H9 (cell line): ENCODE results near the gene LMNTD1. TPM values are rescaled to one million over a fixed set of nuclear protein-coding genes. Genes with fewer than 3 reads are reported as not detected.

Experiments
- DNase-seq: peaks from one replicate; pipeline ENCODE4 v3.0.0-alpha.2; 2017
- H2AFZ ChIP-seq: one replicate; pipeline ENCODE4 v1.6.1; 2013; ENCODE audit warnings: mild to moderate bottlenecking, low read length, control low read depth, moderate library complexity
- H2AK5ac ChIP-seq: 2 replicates; pipeline ENCODE4 v1.6.1; 2013; ENCODE audit warnings: low read length, control low read depth, mixed read lengths; ENCODE audit not compliant: insufficient read length
- H2BK120ac ChIP-seq: one replicate; pipeline ENCODE4 v1.6.1; 2013; ENCODE audit warnings: low read depth, mild to moderate bottlenecking, low read length, control low read depth, inconsistent platforms; ENCODE audit not compliant: poor library complexity, severe bottlenecking
- H2BK12ac ChIP-seq: 2 replicates; pipeline ENCODE4 v1.6.1; 2013; ENCODE audit warnings: low read length, control low read depth, mixed read lengths, low read depth; ENCODE audit not compliant: insufficient read length
- H2BK15ac ChIP-seq: 2 replicates; pipeline ENCODE4 v1.6.1; 2013; ENCODE audit warnings: low read depth, low read length, control low read depth
- H2BK20ac ChIP-seq: one replicate; pipeline ENCODE4 v1.6.1; 2013; ENCODE audit warnings: low read depth, mild to moderate bottlenecking, low read length, control low read depth, inconsistent platforms; ENCODE audit not compliant: poor library complexity, severe bottlenecking
- H2BK5ac ChIP-seq: 2 replicates; pipeline ENCODE4 v1.6.1; 2013; ENCODE audit warnings: low read length, control low read depth, mixed read lengths; ENCODE audit not compliant: insufficient read length
- H3K14ac ChIP-seq: 2 replicates; pipeline ENCODE4 v1.6.1; 2013; ENCODE audit warnings: low read length, control low read depth; ENCODE audit not compliant: insufficient read depth
- H3K18ac ChIP-seq: 2 replicates; pipeline ENCODE4 v1.6.1; 2013; ENCODE audit warnings: low read depth, mild to moderate bottlenecking, mixed read lengths, low read length, control low read depth; ENCODE audit not compliant: insufficient read length
- H3K23ac ChIP-seq: 2 replicates; pipeline ENCODE4 v1.6.1; 2013; ENCODE audit warnings: low read length, control low read depth, mixed read lengths, low read depth; ENCODE audit not compliant: insufficient read length
- H3K23me2 ChIP-seq: 2 replicates; pipeline ENCODE4 v1.6.1; 2013; ENCODE audit warnings: low read depth, mild to moderate bottlenecking, mixed read lengths, low read length, control low read depth; ENCODE audit not compliant: insufficient read length, poor library complexity, severe bottlenecking
- H3K27ac ChIP-seq: 2 replicates; pipeline ENCODE4 v1.5.1; 2013; ENCODE audit warnings: low read length, control low read depth, mixed read lengths, low read depth; ENCODE audit not compliant: insufficient read length
- H3K27me3 ChIP-seq: 2 replicates; pipeline ENCODE4 v1.6.1; 2013; ENCODE audit warnings: low read length, control low read depth, inconsistent platforms; ENCODE audit not compliant: insufficient read depth
- H3K4ac ChIP-seq: 2 replicates; pipeline ENCODE4 v1.6.1; 2013; ENCODE audit warnings: low read depth, mild to moderate bottlenecking, control low read depth, inconsistent platforms, low read length, moderate library complexity
- H3K4me1 ChIP-seq: 2 replicates; pipeline ENCODE4 v1.6.1; 2013; ENCODE audit warnings: low read length, control low read depth, inconsistent platforms; ENCODE audit not compliant: insufficient read depth
- H3K4me2 ChIP-seq: 2 replicates; pipeline ENCODE4 v1.6.1; 2013; ENCODE audit warnings: low read length, control low read depth, mixed read lengths; ENCODE audit not compliant: insufficient read length, insufficient read depth
- H3K56ac ChIP-seq: 2 replicates; pipeline ENCODE4 v1.6.1; 2013; ENCODE audit warnings: low read depth, mild to moderate bottlenecking, mixed read lengths, low read length, control low read depth; ENCODE audit not compliant: insufficient read length
- H3K79me1 ChIP-seq: 2 replicates; pipeline ENCODE4 v1.6.1; 2013; ENCODE audit warnings: low read depth, mild to moderate bottlenecking, moderate library complexity, low read length, control low read depth, inconsistent platforms; ENCODE audit not compliant: insufficient read depth, poor library complexity, severe bottlenecking
- H3K79me2 ChIP-seq: 2 replicates; pipeline ENCODE4 v1.6.1; 2013; ENCODE audit warnings: low read length, control low read depth, inconsistent platforms; ENCODE audit not compliant: insufficient read depth
- H3K9ac ChIP-seq: 2 replicates; pipeline ENCODE4 v1.6.1; 2013; ENCODE audit warnings: low read length, control low read depth, mixed read lengths; ENCODE audit not compliant: insufficient read length; ENCODE audit errors: extremely low read depth
- H3K9me3 ChIP-seq: one replicate; pipeline ENCODE4 v1.6.1; 2013; ENCODE audit warnings: low read depth, low read length, inconsistent platforms; ENCODE audit not compliant: control insufficient read depth
- H3T11ph ChIP-seq: one replicate; pipeline ENCODE4 v1.6.1; 2013; ENCODE audit warnings: mild to moderate bottlenecking, low read length, control low read depth, inconsistent platforms
- H4K20me1 ChIP-seq: one replicate; pipeline ENCODE4 v1.6.1; 2013; ENCODE audit not compliant: control insufficient read depth, insufficient read length, insufficient read depth
- H4K5ac ChIP-seq: 2 replicates; pipeline ENCODE4 v1.6.1; 2013; ENCODE audit warnings: low read depth, mild to moderate bottlenecking, mixed read lengths, low read length, control low read depth; ENCODE audit not compliant: insufficient read length
- H4K8ac ChIP-seq: replicated peaks from 2 replicates; pipeline ENCODE4 v1.6.1; 2013; ENCODE audit warnings: low read length, control low read depth, mixed read lengths, low read depth; ENCODE audit not compliant: insufficient read length
- H4K91ac ChIP-seq: 2 replicates; pipeline ENCODE4 v1.6.1; 2013; ENCODE audit warnings: low read depth, mild to moderate bottlenecking, moderate library complexity, mixed read lengths, low read length, control low read depth; ENCODE audit not compliant: insufficient read length
- H3K27ac Mint-ChIP-seq, 3 experiments: 2 replicates in 2 of 3; 3 replicates in 1 of 3; pipeline ENCODE4 v1.8.0; 2020 to 2021; ENCODE audit warnings: mixed read lengths in 3 of 3, mild to moderate bottlenecking in 1 of 3, moderate library complexity in 1 of 3
- H3K27me3 Mint-ChIP-seq: 2 replicates; pipeline ENCODE4 v1.8.0; 2021; ENCODE audit warnings: low read depth, mild to moderate bottlenecking, moderate library complexity, mixed read lengths
- H3K36me3 Mint-ChIP-seq, 3 experiments: 2 replicates in 2 of 3; 3 replicates in 1 of 3; pipeline ENCODE4 v1.8.0; 2020 to 2021; ENCODE audit warnings: low read depth in 3 of 3, mixed read lengths in 3 of 3; ENCODE audit not compliant: insufficient read depth in 1 of 3
- H3K4me1 Mint-ChIP-seq, 2 experiments: 2 replicates each; pipeline ENCODE4 v1.8.0; 2020; ENCODE audit warnings: mixed read lengths in 2 of 2
- H3K4me3 Mint-ChIP-seq, 2 experiments: 2 replicates in 1 of 2; 3 replicates in 1 of 2; pipeline ENCODE4 v1.8.0; 2020 to 2021; ENCODE audit warnings: mild to moderate bottlenecking in 2 of 2, mixed read lengths in 2 of 2, moderate library complexity in 1 of 2
- H3K9me3 Mint-ChIP-seq, 2 experiments: 2 replicates in 1 of 2; 3 replicates in 1 of 2; pipeline ENCODE4 v1.8.0; 2020; ENCODE audit warnings: mild to moderate bottlenecking in 2 of 2, mixed read lengths in 2 of 2, moderate library complexity in 1 of 2
- WGBS: extraction: QIAGEN DNeasy Blood & Tissue Kit; methylation state at CpG from one replicate; pipeline ENCODE4 v1.1.7; 2013; ENCODE audit warnings: missing lambda C conversion rate, low lambda C conversion rate, mixed read lengths; ENCODE audit not compliant: insufficient read length; ENCODE audit errors: extremely low coverage; 5-methylcytosine and 5-hydroxymethylcytosine counted together
- total RNA-seq: library from RNA; stranded (reverse); gene quantifications from 2 replicates; pipeline ENCODE4 v1.2.1, GENCODE V29; 2021
- TF ChIP-seq, protein P1 (sequence below): fragments of 200-600 bp; sonication (generic); conservative IDR thresholded peaks from 3 replicates; pipeline ENCODE4 v1.8.0; 2021; ENCODE audit warnings: antibody characterized with exemption, mild to moderate bottlenecking

LMNTD1 gene
- total RNA-seq, 1 experiment from 2014 or later = not detected

DNA sequence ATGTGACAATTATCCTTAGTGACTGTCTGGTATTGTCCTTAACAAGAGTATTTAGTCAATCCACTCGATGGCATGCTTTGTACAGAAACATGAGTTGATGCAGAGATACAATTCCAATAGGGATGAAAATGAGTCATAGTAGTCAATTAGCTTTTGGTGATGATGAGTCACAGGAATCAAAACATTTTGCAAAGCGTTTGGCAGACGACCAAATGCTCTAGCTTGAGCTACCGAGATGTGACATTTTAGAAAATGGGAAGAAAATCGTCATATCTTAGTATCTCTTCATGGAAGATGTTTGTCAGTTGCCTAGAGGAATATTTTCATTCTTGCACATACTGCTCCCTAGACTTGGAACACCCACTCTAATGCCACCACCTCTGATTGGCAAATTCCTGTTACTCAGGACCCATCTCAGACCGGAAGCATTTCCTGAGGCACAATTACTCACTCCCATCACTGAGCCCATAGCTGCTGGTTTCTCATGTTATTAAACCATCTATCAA is 95.0 kb downstream of the LMNTD1 start:
- H4K8ac ChIP-seq = no peak overlapping the region
- H3K4me2 ChIP-seq = no peak overlapping the region
- no peak overlapping the region for H3K18ac ChIP-seq
- no peaks in the 10 kb centered on the region for H3K23me2 ChIP-seq
- no peak overlapping the region for H3K14ac ChIP-seq
- H2BK20ac ChIP-seq = no peak overlapping the region
- H2BK120ac ChIP-seq = no peak overlapping the region
- whole genome bisulfite sequencing = no CpG with 5 or more reads among the region's 6 CpGs
- no peak overlapping the region for H3K23ac ChIP-seq
- H2BK12ac ChIP-seq = no peak overlapping the region
- Mint-ChIP-seq H3K36me3 (no peaks in the 10 kb centered on the region), H3K9me3 (peaks cover 0 to 5% of the 10 kb centered on the region in 2 experiments; a peak in 3 of 5 replicates), H3K27me3 (no peaks in the 10 kb centered on the region), H3K27ac (no peak overlapping the region), H3K4me1 (no peaks in the 10 kb centered on the region), H3K4me3 (no peak overlapping the region)
- H2BK5ac ChIP-seq = no peak overlapping the region
- TF ChIP-seq, protein P1, sequence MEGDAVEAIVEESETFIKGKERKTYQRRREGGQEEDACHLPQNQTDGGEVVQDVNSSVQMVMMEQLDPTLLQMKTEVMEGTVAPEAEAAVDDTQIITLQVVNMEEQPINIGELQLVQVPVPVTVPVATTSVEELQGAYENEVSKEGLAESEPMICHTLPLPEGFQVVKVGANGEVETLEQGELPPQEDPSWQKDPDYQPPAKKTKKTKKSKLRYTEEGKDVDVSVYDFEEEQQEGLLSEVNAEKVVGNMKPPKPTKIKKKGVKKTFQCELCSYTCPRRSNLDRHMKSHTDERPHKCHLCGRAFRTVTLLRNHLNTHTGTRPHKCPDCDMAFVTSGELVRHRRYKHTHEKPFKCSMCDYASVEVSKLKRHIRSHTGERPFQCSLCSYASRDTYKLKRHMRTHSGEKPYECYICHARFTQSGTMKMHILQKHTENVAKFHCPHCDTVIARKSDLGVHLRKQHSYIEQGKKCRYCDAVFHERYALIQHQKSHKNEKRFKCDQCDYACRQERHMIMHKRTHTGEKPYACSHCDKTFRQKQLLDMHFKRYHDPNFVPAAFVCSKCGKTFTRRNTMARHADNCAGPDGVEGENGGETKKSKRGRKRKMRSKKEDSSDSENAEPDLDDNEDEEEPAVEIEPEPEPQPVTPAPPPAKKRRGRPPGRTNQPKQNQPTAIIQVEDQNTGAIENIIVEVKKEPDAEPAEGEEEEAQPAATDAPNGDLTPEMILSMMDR = no peak
- no peak overlapping the region for H3T11ph ChIP-seq
- H2AK5ac ChIP-seq = no peak overlapping the region
- H3K27ac ChIP-seq = no peak overlapping the region
- no peaks in the 10 kb centered on the region for H3K79me1 ChIP-seq
- H4K5ac ChIP-seq = no peak overlapping the region
- no peak overlapping the region for H4K91ac ChIP-seq
- no peak overlapping the region for H2AFZ ChIP-seq
- no peak overlapping the region for H3K4ac ChIP-seq
- H3K27me3 ChIP-seq = no peaks in the 10 kb centered on the region
- H3K4me1 ChIP-seq = no peaks in the 10 kb centered on the region
- no peaks in the 10 kb centered on the region for H4K20me1 ChIP-seq
- no peak overlapping the region for H2BK15ac ChIP-seq
- DNase-seq = no peak
- H3K79me2 ChIP-seq = no peaks in the 10 kb centered on the region
- H3K9me3 ChIP-seq = no peaks in the 10 kb centered on the region
- H3K56ac ChIP-seq = no peak overlapping the region
- H3K9ac ChIP-seq = no peak overlapping the region
